ENCODE results near the gene PRKAG2. TPM values are rescaled to one million over a fixed set of nuclear protein-coding genes. Genes with fewer than 3 reads are reported as not detected.
A peak's percentile ranks its signal among the peaks of the same experiment; 100 is the strongest.

The PRKAG2 gene
- total and polyA plus RNA-seq, 8 donors: 7.4 to 16.7 (median 9.2) TPM

DNA sequence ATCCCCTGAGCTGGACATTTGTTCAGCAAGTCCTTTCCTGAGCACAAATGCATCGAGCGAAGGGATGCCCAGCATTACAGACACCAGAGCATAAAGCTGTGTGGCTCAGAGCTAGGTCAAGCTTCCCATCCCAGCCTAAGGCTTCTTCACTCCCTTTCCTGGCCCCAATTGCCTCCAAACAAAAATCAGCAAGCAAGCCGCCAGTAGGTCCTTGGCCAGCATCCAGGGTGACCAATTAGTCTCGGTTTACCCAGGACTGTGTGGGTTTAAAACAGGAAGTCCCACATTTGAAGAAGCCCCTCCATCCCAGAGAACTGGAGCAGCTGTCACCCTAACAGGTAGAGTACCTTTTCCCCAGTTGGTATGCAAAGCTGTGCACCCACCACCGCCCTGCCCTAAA is 51.2 kb downstream of the PRKAG2 start:
- Histone ChIP-seq H3K4me3 (no peak overlapping the region), H3K9me3 (no peaks in the 10 kb centered on the region), H3K27ac (no peak overlapping the region), H3K4me1 (peaks cover 15 to 38% (median 18%) of the 10 kb centered on the region in 3 donors), H3K27me3 (no peaks in the 10 kb centered on the region), H3K36me3 (no peaks in the 10 kb centered on the region)
- TF ChIP-seq CTCF (IDR thresholded peaks at IDR 0.05): no peak
- ATAC-seq: no peak
- no peak for FAIRE-seq
- no peak for DNase-seq
- intact Hi-C loops (cut with DNase I): no loop called here
- WGBS, 2 donors: 75 to 79% methylated on average over 5 of the region's 5 CpGs

- DNase-seq: no peak
- peaks cover 21 to 43% (median 25%) of the 10 kb centered on the region in 3 donors for H3K4me1 ChIP-seq
Measured at GRCh38 chr7:151824373-151824933, 52.5 kb downstream of the PRKAG2 start.

GRCh38 chr7:151823566-151824372 is 53.1 kb downstream of the PRKAG2 start:
- Histone ChIP-seq H3K4me1 (peaks cover 25 to 49% (median 32%) of the 10 kb centered on the region in 3 donors), H3K27ac (peak overlapping the region in 2 of 4 donors; percentile 36 to 46), H3K36me3 (no peaks in the 10 kb centered on the region), H3K27me3 (no peaks in the 10 kb centered on the region), H3K4me3 (peak overlapping the region in 1 of 4 donors; percentile 5), H3K9me3 (no peaks in the 10 kb centered on the region)
- ATAC-seq: no peak
- FAIRE-seq: no peak
- intact Hi-C loops (cut with DNase I): no loop called here
- no peak for TF ChIP-seq CTCF (IDR thresholded peaks at IDR 0.05)
- DNase-seq: no peak
- 44 to 50% methylated on average over 8 of the region's 8 CpGs for WGBS, 2 donors

More at GRCh38 chr7:151824373-151824933, 52.5 kb downstream of the PRKAG2 start:
- H3K9me3 ChIP-seq: no peaks in the 10 kb centered on the region
- no peak for TF ChIP-seq CTCF (IDR thresholded peaks at IDR 0.05)
- intact Hi-C loops (cut with DNase I): no loop called here
- no peaks in the 10 kb centered on the region for H3K36me3 ChIP-seq
- no peaks in the 10 kb centered on the region for H3K27me3 ChIP-seq
- ATAC-seq: no peak
- no peak for FAIRE-seq
- H3K27ac ChIP-seq: peak overlapping the region in 2 of 4 donors; percentile 36 to 46
- peak overlapping the region in 1 of 4 donors; percentile 5 for H3K4me3 ChIP-seq
- WGBS, 2 donors: 52 to 54% methylated on average over 14 of the region's 14 CpGs

DNA sequence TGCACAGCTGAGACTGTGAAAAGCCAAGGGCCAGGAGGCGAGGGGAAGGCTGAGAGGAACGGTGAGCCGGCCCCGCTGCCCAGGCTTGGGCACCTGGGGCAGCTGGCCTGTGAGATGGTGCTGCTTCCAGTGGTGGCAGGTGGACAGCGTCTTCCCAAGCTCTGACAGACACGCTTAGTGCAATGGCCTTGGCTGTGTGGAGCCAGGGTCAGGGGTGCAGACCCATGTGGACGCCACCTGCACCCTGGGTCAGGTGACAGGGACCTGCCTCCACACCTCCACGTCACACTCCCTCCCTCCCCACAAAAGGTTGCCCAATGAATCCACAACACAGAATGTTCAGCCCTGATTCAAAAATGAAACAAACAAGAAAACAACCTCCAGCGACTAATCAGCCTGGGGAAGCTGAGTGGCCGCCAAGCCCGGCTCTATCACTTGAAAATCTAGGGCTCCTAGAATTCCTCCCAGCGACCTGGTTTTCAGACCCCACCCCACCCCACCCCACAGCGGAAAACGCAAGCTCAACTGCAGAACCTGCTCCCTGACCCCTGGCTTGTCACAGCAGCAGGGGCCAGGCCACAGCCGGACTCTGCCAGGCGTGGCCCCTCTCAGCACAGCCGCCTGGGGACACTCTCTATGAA is 54.3 kb downstream of the PRKAG2 start:
- peak; percentile 35 to 75 (median 58) for DNase-seq
- no peak for FAIRE-seq
- Histone ChIP-seq H3K4me3 (no peak overlapping the region), H3K36me3 (no peaks in the 10 kb centered on the region), H3K27ac (peak overlapping the region in 3 of 4 donors; percentile 26 to 36 (median 33)), H3K9me3 (no peaks in the 10 kb centered on the region), H3K27me3 (no peaks in the 10 kb centered on the region), H3K4me1 (peaks cover 29 to 54% (median 36%) of the 10 kb centered on the region in 3 donors)
- WGBS, 2 donors: 37 to 39% methylated on average over 17 of the region's 17 CpGs
- ATAC-seq: peak; percentile 9 to 27 (median 23)
- intact Hi-C loops (cut with DNase I): no loop called here
- TF ChIP-seq CTCF (IDR thresholded peaks at IDR 0.05): no peak
